Fibroblast of lung (primary cell): ENCODE results near the gene FRK. TPM values are rescaled to one million over a fixed set of nuclear protein-coding genes. Genes with fewer than 3 reads are reported as not detected.

ENCODE experiments used
- DNase-seq, 2 donors: peaks; one replicate each; pipeline versions ENCODE4 v3.0.0 to v3.0.0-alpha.2; 2010; ENCODE audit warnings: low read depth in 2 of 2
- H2AFZ ChIP-seq: 2 replicates; pipeline ENCODE4 v1.5.1; 2012; ENCODE audit warnings: low read length, control low read depth, inconsistent platforms
- H3K27ac ChIP-seq: 2 replicates; pipeline ENCODE4 v1.5.1; 2011; ENCODE audit warnings: low read length, control low read depth; ENCODE audit not compliant: insufficient read depth
- H3K27me3 ChIP-seq: 2 replicates; pipeline ENCODE4 v1.5.1; 2011; ENCODE audit warnings: mild to moderate bottlenecking, low read length; ENCODE audit not compliant: control insufficient read depth, insufficient read depth
- H3K36me3 ChIP-seq: 2 replicates; pipeline ENCODE4 v1.5.1; 2011; ENCODE audit warnings: low read length; ENCODE audit not compliant: control insufficient read depth, insufficient read depth
- H3K4me1 ChIP-seq: 2 replicates; pipeline ENCODE4 v1.5.1; 2011; ENCODE audit warnings: low read length; ENCODE audit not compliant: control insufficient read depth, insufficient read depth; ENCODE audit errors: extremely low read depth
- H3K4me2 ChIP-seq: 2 replicates; pipeline ENCODE4 v1.5.1; 2011; ENCODE audit warnings: low read length, control low read depth; ENCODE audit not compliant: insufficient read depth; ENCODE audit errors: extremely low read depth
- H3K4me3 ChIP-seq, 4 experiments: fragments of 200-600 bp in 1 of 4; sonication (generic) in 1 of 4; replicated peaks in 1 of 4; 2 replicates each; pipeline ENCODE4 v1.5.1; 2011 to 2016; ENCODE audit warnings: low read length in 4 of 4, low read depth in 3 of 4, mild to moderate bottlenecking in 3 of 4, control low read depth in 2 of 4, inconsistent platforms in 1 of 4, mixed read lengths in 1 of 4; ENCODE audit not compliant: insufficient read depth in 1 of 4; ENCODE audit errors: control extremely low read depth in 1 of 4
- H3K79me2 ChIP-seq: 2 replicates; pipeline ENCODE4 v1.5.1; 2012; ENCODE audit warnings: mild to moderate bottlenecking, low read length, inconsistent platforms; ENCODE audit not compliant: control insufficient read depth, insufficient read depth
- H3K9ac ChIP-seq: 2 replicates; pipeline ENCODE4 v1.5.1; 2011; ENCODE audit warnings: mild to moderate bottlenecking, low read length, control low read depth; ENCODE audit not compliant: insufficient read depth
- H3K9me3 ChIP-seq: 2 replicates; pipeline ENCODE4 v1.5.1; 2012; ENCODE audit warnings: low read depth, low read length; ENCODE audit not compliant: control insufficient read depth, insufficient read depth
- H4K20me1 ChIP-seq: 2 replicates; pipeline ENCODE4 v1.5.1; 2011; ENCODE audit warnings: low read length; ENCODE audit not compliant: control insufficient read depth, insufficient read depth; ENCODE audit errors: extremely low read depth
- EZH2 ChIP-seq: IDR thresholded peaks from 2 replicates; pipeline ENCODE4 v1.5.1; 2012; ENCODE audit warnings: low read length, control low read depth, mild to moderate bottlenecking; ENCODE audit errors: missing control alignments
- polyA minus RNA-seq: library from RNA; depleted of rRNA, polyadenylated mRNA; stranded (reverse); fragments of >200 nt; gene quantifications from 2 replicates; pipeline ENCODE4 v1.2.3, GENCODE V29; 2011; ENCODE audit warnings: low replicate concordance
- polyA plus RNA-seq, 2 donors: library from polyadenylated mRNA; depleted of rRNA in 1 of 2; stranded (reverse) in 1 of 2; unstranded in 1 of 2; fragments of >200 nt; gene quantifications; 2 replicates each; pipeline ENCODE4 v1.2.1, GENCODE V29; 2011 to 2012; ENCODE audit warnings: missing spikeins in 1 of 2
- total RNA-seq: library from RNA; depleted of rRNA; stranded (reverse); fragments of >200 nt; gene quantifications from 2 replicates; pipeline ENCODE4 v1.2.1, GENCODE V29; 2014
- TF ChIP-seq, protein P1 (sequence below), 2 donors: IDR thresholded peaks in 1 of 2; conservative IDR thresholded peaks in 1 of 2; 1 replicate in 1 of 2; 2 replicates in 1 of 2; pipeline ENCODE4 v1.5.1; 2011 to 2012; ENCODE audit warnings: low read length in 2 of 2, control low read depth in 1 of 2, inconsistent platforms in 1 of 2, low read depth in 1 of 2, mild to moderate bottlenecking in 1 of 2

FRK gene
- total RNA-seq = 0.33 and 0.77 TPM in 2 replicates
- polyA plus RNA-seq = 0.18 and 0.21 TPM in 2 replicates
- polyA plus RNA-seq (2012) = 0.08 and 0.09 TPM in 2 replicates
- polyA minus RNA-seq = 0.04 and 0.16 TPM in 2 replicates

GRCh38 chr6:116060572-116061283 lies at the start of gene FRK:
TSS of gene FRK (minus strand) at chr6:116060891. CDS start at chr6:116060311, 580 bp downstream.
- Histone ChIP-seq H3K79me2 (no peaks in the 10 kb centered on the region), H3K36me3 (no peaks in the 10 kb centered on the region), H3K4me1 (no peaks in the 10 kb centered on the region), H3K27ac (no peak within 1 kb of the TSS), H4K20me1 (no peaks in the 10 kb centered on the region), H3K27me3 (no peaks in the 10 kb centered on the region), H3K9ac (no peak within 1 kb of the TSS), H3K9me3 (no peaks in the 10 kb centered on the region), H2AFZ (peak within 1 kb of the TSS; percentile 74), H3K4me3 (peak within 1 kb of the TSS; percentile 2 to 64 (median 28)), H3K4me2 (peak within 1 kb of the TSS; percentile 72)
- TF ChIP-seq EZH2 = no peak
- TF ChIP-seq, protein P1, sequence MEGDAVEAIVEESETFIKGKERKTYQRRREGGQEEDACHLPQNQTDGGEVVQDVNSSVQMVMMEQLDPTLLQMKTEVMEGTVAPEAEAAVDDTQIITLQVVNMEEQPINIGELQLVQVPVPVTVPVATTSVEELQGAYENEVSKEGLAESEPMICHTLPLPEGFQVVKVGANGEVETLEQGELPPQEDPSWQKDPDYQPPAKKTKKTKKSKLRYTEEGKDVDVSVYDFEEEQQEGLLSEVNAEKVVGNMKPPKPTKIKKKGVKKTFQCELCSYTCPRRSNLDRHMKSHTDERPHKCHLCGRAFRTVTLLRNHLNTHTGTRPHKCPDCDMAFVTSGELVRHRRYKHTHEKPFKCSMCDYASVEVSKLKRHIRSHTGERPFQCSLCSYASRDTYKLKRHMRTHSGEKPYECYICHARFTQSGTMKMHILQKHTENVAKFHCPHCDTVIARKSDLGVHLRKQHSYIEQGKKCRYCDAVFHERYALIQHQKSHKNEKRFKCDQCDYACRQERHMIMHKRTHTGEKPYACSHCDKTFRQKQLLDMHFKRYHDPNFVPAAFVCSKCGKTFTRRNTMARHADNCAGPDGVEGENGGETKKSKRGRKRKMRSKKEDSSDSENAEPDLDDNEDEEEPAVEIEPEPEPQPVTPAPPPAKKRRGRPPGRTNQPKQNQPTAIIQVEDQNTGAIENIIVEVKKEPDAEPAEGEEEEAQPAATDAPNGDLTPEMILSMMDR (conservative IDR thresholded peaks at IDR 0.05 in 1 of 2, IDR thresholded peaks at IDR 0.05 in 1 of 2; ENCODE audit: low read depth in 1 of 2, low read length in 2 of 2) = peak in 1 of 2 donors; percentile 36
- DNase-seq = peak in 1 of 2 donors; percentile 51

GRCh38 chr6:116108836-116109235 lies 48.1 kb upstream of the FRK start:
- Histone ChIP-seq H3K9me3 (no peaks in the 10 kb centered on the region), H2AFZ (no peak overlapping the region)
- no peak for DNase-seq

GRCh38 chr6:116106146-116106545 lies 45.5 kb upstream of the FRK start:
- Histone ChIP-seq H3K4me2 (no peak overlapping the region), H3K27ac (no peak overlapping the region), H3K79me2 (no peaks in the 10 kb centered on the region), H3K9me3 (no peaks in the 10 kb centered on the region), H3K4me1 (peaks cover 2% of the 10 kb centered on the region), H3K9ac (no peak overlapping the region), H3K4me3 (no peak overlapping the region), H4K20me1 (no peaks in the 10 kb centered on the region), H3K36me3 (no peaks in the 10 kb centered on the region), H2AFZ (no peak overlapping the region), H3K27me3 (no peaks in the 10 kb centered on the region)
- TF ChIP-seq, protein P1 (conservative IDR thresholded peaks at IDR 0.05 in 1 of 2, IDR thresholded peaks at IDR 0.05 in 1 of 2; ENCODE audit: low read depth in 1 of 2, low read length in 2 of 2) = no peak
- TF ChIP-seq EZH2 = no peak
- DNase-seq = peak; percentile 34 to 69

More at GRCh38 chr6:116108836-116109235, 48.1 kb upstream of the FRK start:
- Histone ChIP-seq H3K36me3 (no peaks in the 10 kb centered on the region), H3K4me2 (no peak overlapping the region), H3K4me3 (no peak overlapping the region), H3K4me1 (no peaks in the 10 kb centered on the region), H3K79me2 (no peaks in the 10 kb centered on the region), H3K27me3 (no peaks in the 10 kb centered on the region), H3K27ac (no peak overlapping the region), H3K9ac (no peak overlapping the region), H4K20me1 (no peaks in the 10 kb centered on the region)
- TF ChIP-seq EZH2 = no peak
- TF ChIP-seq, protein P1 (conservative IDR thresholded peaks at IDR 0.05 in 1 of 2, IDR thresholded peaks at IDR 0.05 in 1 of 2; ENCODE audit: low read depth in 1 of 2, low read length in 2 of 2) = no peak
